ENCODE data around the gene FAM168A. TPM values are rescaled to one million over a fixed set of nuclear protein-coding genes. Genes with fewer than 3 reads are reported as not detected.

The FAM168A gene
- total and polyA plus RNA-seq, 9 of the 15 experiments (the other 6 are each of a cell fraction or from before 2014, with no cell fraction given): 0.44 to 7.2 (median 2.9) TPM

DNA sequence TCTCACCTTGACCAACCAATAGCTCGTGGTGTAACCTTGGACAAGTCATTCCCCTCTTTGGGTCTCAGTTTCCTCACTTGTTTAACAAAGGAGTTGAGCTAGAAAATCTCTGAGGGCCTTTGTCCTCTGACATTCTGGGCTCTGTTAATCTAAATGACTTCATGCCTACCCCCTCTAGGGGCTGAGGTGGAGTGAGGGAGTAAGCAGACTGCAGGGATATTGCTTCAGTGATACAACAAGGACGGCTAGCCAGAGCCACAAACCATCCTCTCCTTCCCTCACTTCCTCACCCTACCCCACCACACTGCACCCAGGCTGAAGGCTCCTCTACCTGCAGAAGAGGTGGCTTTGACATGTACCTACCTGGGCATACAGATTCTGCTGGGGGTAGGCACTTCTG is 186.9 kb downstream of the FAM168A start:
- H3K9me3 ChIP-seq (replicated peaks; ENCODE audit: control insufficient read depth, insufficient read depth, low read depth, low read length): no peaks in the 10 kb centered on the region
- H3K79me2 ChIP-seq (ENCODE audit: control insufficient read depth, insufficient read depth, low read length): no peaks in the 10 kb centered on the region
- H3K9me1 ChIP-seq (ENCODE audit: control insufficient read depth, insufficient read depth, low read length): no peaks in the 10 kb centered on the region
- TF ChIP-seq, protein P1, sequence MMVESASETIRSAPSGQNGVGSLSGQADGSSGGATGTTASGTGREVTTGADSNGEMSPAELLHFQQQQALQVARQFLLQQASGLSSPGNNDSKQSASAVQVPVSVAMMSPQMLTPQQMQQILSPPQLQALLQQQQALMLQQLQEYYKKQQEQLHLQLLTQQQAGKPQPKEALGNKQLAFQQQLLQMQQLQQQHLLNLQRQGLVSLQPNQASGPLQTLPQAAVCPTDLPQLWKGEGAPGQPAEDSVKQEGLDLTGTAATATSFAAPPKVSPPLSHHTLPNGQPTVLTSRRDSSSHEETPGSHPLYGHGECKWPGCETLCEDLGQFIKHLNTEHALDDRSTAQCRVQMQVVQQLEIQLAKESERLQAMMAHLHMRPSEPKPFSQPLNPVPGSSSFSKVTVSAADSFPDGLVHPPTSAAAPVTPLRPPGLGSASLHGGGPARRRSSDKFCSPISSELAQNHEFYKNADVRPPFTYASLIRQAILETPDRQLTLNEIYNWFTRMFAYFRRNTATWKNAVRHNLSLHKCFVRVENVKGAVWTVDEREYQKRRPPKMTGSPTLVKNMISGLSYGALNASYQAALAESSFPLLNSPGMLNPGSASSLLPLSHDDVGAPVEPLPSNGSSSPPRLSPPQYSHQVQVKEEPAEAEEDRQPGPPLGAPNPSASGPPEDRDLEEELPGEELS (CRISPR knock-in tag; IDR thresholded peaks at IDR 0.05; ENCODE audit: borderline replicate concordance): no peak
- no peak for TF ChIP-seq CHD2 (IDR thresholded peaks at IDR 0.05; ENCODE audit: low read depth, low read length)
- TF ChIP-seq RHOXF2B (CRISPR knock-in tag; conservative IDR thresholded peaks at IDR 0.05): no peak
- TF ChIP-seq MTA3 (IDR thresholded peaks at IDR 0.05; ENCODE audit: borderline replicate concordance): no peak
- no peak for TF ChIP-seq HDAC8 (tag; IDR thresholded peaks at IDR 0.05)
- no peak for TF ChIP-seq EGR1 (conservative IDR thresholded peaks at IDR 0.05)
- TF ChIP-seq SRSF9 (IDR thresholded peaks at IDR 0.05; ENCODE audit: borderline replicate concordance, low read depth, low read length): no peak
- no peak for TF ChIP-seq THRAP3 (IDR thresholded peaks at IDR 0.05; ENCODE audit: borderline replicate concordance)
- TF ChIP-seq TEAD2 (tag; IDR thresholded peaks at IDR 0.05): no peak
- H2AFZ ChIP-seq (ENCODE audit: low read depth, low read length): no peak overlapping the region
- H3K27ac ChIP-seq (ENCODE audit: extremely low read depth, low read depth, low read length): no peak overlapping the region
- no peaks in the 10 kb centered on the region for H3K27me3 ChIP-seq (ENCODE audit: control insufficient read depth in 2 of 2, insufficient read depth in 2 of 2, low read length in 2 of 2)
- no peak for FAIRE-seq
- ChIA-PET CTCF (ENCODE audit: low intra/inter-chr PET ratio) (no interaction called here), POLR2A (interaction anchor here (1.0 to 1.1 kb wide), 2 partner anchors 11 to 20 kb away, joined by 3 to 6 read pairs; no protein-coding TSS in a partner anchor)
- no peak overlapping the region for H3K4me3 ChIP-seq
- intact Hi-C loops (cut with micrococcal nuclease) (no loop called here), in situ Hi-C loops (cut with MboI) (no loop called here)
- no peaks in the 10 kb centered on the region for H3K4me1 ChIP-seq (replicated peaks in 1 of 2; ENCODE audit: control insufficient read depth in 2 of 2, insufficient read depth in 2 of 2, low read length in 2 of 2)
- ATAC-seq: no peak
- no TSS peak for BruUV-seq (replicated peaks)
- DNase-seq (ENCODE audit: extremely low read depth in 1 of 4, low spot score in 3 of 4): no peak
- no peak overlapping the region for H3K9ac ChIP-seq (ENCODE audit: insufficient read depth in 1 of 2, low read depth in 2 of 2, low read length in 2 of 2)
- no peaks in the 10 kb centered on the region; the same call in 1 of the 2 replicates for H4K20me1 ChIP-seq (replicated peaks; ENCODE audit: control insufficient read depth, insufficient read depth, low read length)
- no peaks in the 10 kb centered on the region for H3K36me3 ChIP-seq (ENCODE audit: control insufficient read depth, insufficient read depth, low read length)
- H3K4me2 ChIP-seq (ENCODE audit: insufficient read depth, low read length): no peak overlapping the region
- WGBS (ENCODE audit: insufficient coverage, low coverage, missing lambda C conversion rate): 8% methylated on average over 2 of the region's 2 CpGs
